HG02884 (cell line): ENCODE measurements around the gene HLA-DMA.
A peak's percentile ranks its signal among the peaks of the same experiment; 100 is the strongest.
"Not testable (repeated sequence)": the region's sequence is repeated elsewhere in the genome, so short reads cannot be mapped to it uniquely, and the experiment has no call there.

Experiments used
- ATAC-seq: cut with Tn5 transposase; IDR thresholded peaks from one replicate; pipeline ENCODE4 v1.9.1; 2021; ENCODE audit warnings: mild to moderate bottlenecking, moderate library complexity; ENCODE audit not compliant: unreplicated experiment

HLA-DMA gene

GRCh38 chr6:32954986-32955802 lies 2.3 kb upstream of the HLA-DMA start:
- ATAC-seq: no peak

GRCh38 chr6:32954267-32954666 lies 1.4 kb upstream of the HLA-DMA start:
- no peak for ATAC-seq

GRCh38 chr6:32953775-32954174 lies 878 bp upstream of the HLA-DMA start:
- no peak for ATAC-seq

- ATAC-seq: no peak
Measured at GRCh38 chr6:32950449-32950848, 2.4 kb downstream of the HLA-DMA start.

- no peak for ATAC-seq
Measured at GRCh38 chr6:32950010-32950409, 2.9 kb downstream of the HLA-DMA start.

- ATAC-seq: no peak
Measured at GRCh38 chr6:32949113-32949512, 3.8 kb downstream of the HLA-DMA start.

- ATAC-seq: no peak
Measured at GRCh38 chr6:32947552-32948465, 5.1 kb downstream of the HLA-DMA start.

GRCh38 chr6:32946893-32947292 lies 6.0 kb downstream of the HLA-DMA start:
- ATAC-seq: no peak

GRCh38 chr6:32945953-32946352 lies 6.9 kb downstream of the HLA-DMA start:
- no peak for ATAC-seq

GRCh38 chr6:32945108-32945760 lies 7.7 kb downstream of the HLA-DMA start:
- ATAC-seq: no peak

GRCh38 chr6:32943864-32944649 lies 8.8 kb downstream of the HLA-DMA start:
- peak; percentile 31 for ATAC-seq

GRCh38 chr6:32942555-32943123 lies 10.3 kb downstream of the HLA-DMA start:
- ATAC-seq: not testable (repeated sequence)

- peak; percentile 42 for ATAC-seq
Measured at GRCh38 chr6:32941214-32941768, 11.6 kb downstream of the HLA-DMA start.

GRCh38 chr6:32940656-32941213 lies 12.2 kb downstream of the HLA-DMA start, which contains the start of gene HLA-DMB:
Gene HLA-DMB (minus strand): TSS chr6:32941028. CDS start chr6:32940807, 221 bp downstream.
- peak; percentile 75 for ATAC-seq

- ATAC-seq: no peak
Measured at GRCh38 chr6:32938494-32938893, 14.4 kb downstream of the HLA-DMA start.

GRCh38 chr6:32937230-32937633 lies 15.7 kb downstream of the HLA-DMA start:
- ATAC-seq: no peak

- no peak for ATAC-seq
Measured at GRCh38 chr6:32936239-32937152, 16.4 kb downstream of the HLA-DMA start.

GRCh38 chr6:32935551-32936238 lies 17.2 kb downstream of the HLA-DMA start:
- ATAC-seq: no peak
